ENCODE data around the gene HBP1.

DNA sequence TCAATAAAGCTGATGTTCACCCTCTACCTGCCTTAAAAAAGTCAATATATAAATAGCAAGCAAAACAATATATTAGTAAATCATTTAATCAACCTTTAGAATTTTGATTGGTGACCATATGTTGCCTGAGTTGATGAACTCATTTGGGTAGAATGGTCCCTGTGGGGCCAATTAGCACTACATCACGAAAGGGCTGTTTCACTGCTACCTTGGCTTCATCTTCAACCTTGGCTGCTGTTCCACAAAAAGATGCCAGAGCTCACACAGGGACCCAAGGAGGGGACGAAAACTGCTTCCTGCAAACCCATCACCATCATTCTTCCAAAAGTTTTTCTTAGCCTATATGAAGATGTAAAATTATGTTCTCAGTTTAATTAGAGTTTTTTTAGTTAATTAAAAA is 35.4 kb upstream of the HBP1 start:
- TF ChIP-seq POLR2A (IDR thresholded peaks at IDR 0.05) = no peak
- TF ChIP-seq, protein P1, sequence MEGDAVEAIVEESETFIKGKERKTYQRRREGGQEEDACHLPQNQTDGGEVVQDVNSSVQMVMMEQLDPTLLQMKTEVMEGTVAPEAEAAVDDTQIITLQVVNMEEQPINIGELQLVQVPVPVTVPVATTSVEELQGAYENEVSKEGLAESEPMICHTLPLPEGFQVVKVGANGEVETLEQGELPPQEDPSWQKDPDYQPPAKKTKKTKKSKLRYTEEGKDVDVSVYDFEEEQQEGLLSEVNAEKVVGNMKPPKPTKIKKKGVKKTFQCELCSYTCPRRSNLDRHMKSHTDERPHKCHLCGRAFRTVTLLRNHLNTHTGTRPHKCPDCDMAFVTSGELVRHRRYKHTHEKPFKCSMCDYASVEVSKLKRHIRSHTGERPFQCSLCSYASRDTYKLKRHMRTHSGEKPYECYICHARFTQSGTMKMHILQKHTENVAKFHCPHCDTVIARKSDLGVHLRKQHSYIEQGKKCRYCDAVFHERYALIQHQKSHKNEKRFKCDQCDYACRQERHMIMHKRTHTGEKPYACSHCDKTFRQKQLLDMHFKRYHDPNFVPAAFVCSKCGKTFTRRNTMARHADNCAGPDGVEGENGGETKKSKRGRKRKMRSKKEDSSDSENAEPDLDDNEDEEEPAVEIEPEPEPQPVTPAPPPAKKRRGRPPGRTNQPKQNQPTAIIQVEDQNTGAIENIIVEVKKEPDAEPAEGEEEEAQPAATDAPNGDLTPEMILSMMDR (IDR thresholded peaks at IDR 0.05) = no peak

All from heart left ventricle (tissue), 13 donors.